MCF 10A (cell line): ENCODE measurements around the gene FTH1. TPM values are rescaled to one million over a fixed set of nuclear protein-coding genes. Genes with fewer than 3 reads are reported as not detected.
"Not testable (repeated sequence)": the region's sequence is repeated elsewhere in the genome, so short reads cannot be mapped to it uniquely, and the experiment has no call there.

Experiments used
- BruUV-seq: library from RNA; stranded (reverse); fragments of 400-500 nt; replicated peaks from 2 replicates; lab custom pipeline; 2021; lab: Mats Ljungman, UMichigan
- CTCF ChIA-PET: fragments of 300-600 bp; sonication (Branson Sonifier 250); formaldehyde crosslinking; extraction: SDS; loops from one replicate; lab custom pipeline; 2021; ENCODE audit warnings: antibody characterized with exemption, inconsistent platforms; lab: Yijun Ruan, JAX
- POLR2A ChIA-PET: fragments of 300-600, 350-650 bp; sonication (Branson Sonifier 250); formaldehyde crosslinking; extraction: SDS; loops from one replicate; lab custom pipeline; 2020; ENCODE audit warnings: antibody characterized with exemption, inconsistent platforms; lab: Yijun Ruan, JAX
- DNase-seq: peaks from one replicate; pipeline ENCODE4 v3.0.0-alpha.2; 2018; ENCODE audit not compliant: unreplicated experiment
- H3K27ac Mint-ChIP-seq: one replicate; pipeline ENCODE4 v1.8.0; 2022; ENCODE audit warnings: mild to moderate bottlenecking, low read depth, mixed read lengths; ENCODE audit not compliant: unreplicated experiment
- H3K27me3 Mint-ChIP-seq: one replicate; pipeline ENCODE4 v1.8.0; 2022; ENCODE audit warnings: mixed read lengths; ENCODE audit not compliant: insufficient read depth, unreplicated experiment
- H3K36me3 Mint-ChIP-seq: one replicate; pipeline ENCODE4 v1.8.0; 2022; ENCODE audit warnings: mild to moderate bottlenecking, moderate library complexity, mixed read lengths; ENCODE audit not compliant: insufficient read depth, unreplicated experiment
- H3K4me1 Mint-ChIP-seq: one replicate; pipeline ENCODE4 v1.8.0; 2022; ENCODE audit warnings: mixed read lengths; ENCODE audit not compliant: insufficient read depth, unreplicated experiment
- H3K4me3 Mint-ChIP-seq: one replicate; pipeline ENCODE4 v1.8.0; 2022; ENCODE audit warnings: mild to moderate bottlenecking, moderate library complexity, mixed read lengths; ENCODE audit not compliant: unreplicated experiment
- H3K9me3 Mint-ChIP-seq: one replicate; pipeline ENCODE4 v1.8.0; 2022; ENCODE audit warnings: mixed read lengths; ENCODE audit not compliant: unreplicated experiment
- intact Hi-C: fragments of 100-400 bp; cut with micrococcal nuclease; formaldehyde crosslinking; loops from 2 replicates; pipeline ENCODE4 v1.14.1; 2022
- total RNA-seq: library from RNA; stranded (reverse); gene quantifications from 2 replicates; pipeline ENCODE4 v1.2.3, GENCODE V29; 2022
- TF ChIP-seq, protein P1 (sequence below): fragments of 200-600 bp; IDR thresholded peaks from one replicate; pipeline ENCODE4 v1.8.0; 2022; ENCODE audit warnings: antibody characterized with exemption, mild to moderate bottlenecking; ENCODE audit not compliant: unreplicated experiment

Gene FTH1
- total RNA-seq, 1 experiment from 2014 or later: 8,367 TPM

DNA sequence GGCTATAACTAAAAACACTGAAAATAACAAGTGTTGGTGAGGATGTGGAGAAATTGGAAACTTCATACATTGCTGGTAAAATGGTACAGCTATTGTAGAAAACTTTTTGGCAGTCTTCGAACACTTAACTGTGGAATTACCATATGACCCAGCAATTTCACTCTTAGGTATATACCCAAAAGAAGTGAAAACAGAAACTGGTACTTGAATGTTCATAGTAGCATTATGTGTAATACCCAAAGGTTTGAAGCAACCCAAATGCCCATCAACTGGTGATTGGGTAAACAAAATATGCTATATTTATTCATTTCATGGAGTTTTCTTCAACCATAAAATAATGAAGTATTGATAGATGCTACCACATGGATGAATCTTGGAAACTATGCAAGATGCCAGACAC lies 40.8 kb upstream of the FTH1 start:
- Mint-ChIP-seq H3K4me3 (no peak overlapping the region), H3K36me3 (peaks cover 4% of the 10 kb centered on the region), H3K27me3 (no peaks in the 10 kb centered on the region), H3K9me3 (no peaks in the 10 kb centered on the region), H3K27ac (no peak overlapping the region), H3K4me1 (peaks cover 10% of the 10 kb centered on the region)
- BruUV-seq: no TSS peak
- TF ChIP-seq, protein P1, sequence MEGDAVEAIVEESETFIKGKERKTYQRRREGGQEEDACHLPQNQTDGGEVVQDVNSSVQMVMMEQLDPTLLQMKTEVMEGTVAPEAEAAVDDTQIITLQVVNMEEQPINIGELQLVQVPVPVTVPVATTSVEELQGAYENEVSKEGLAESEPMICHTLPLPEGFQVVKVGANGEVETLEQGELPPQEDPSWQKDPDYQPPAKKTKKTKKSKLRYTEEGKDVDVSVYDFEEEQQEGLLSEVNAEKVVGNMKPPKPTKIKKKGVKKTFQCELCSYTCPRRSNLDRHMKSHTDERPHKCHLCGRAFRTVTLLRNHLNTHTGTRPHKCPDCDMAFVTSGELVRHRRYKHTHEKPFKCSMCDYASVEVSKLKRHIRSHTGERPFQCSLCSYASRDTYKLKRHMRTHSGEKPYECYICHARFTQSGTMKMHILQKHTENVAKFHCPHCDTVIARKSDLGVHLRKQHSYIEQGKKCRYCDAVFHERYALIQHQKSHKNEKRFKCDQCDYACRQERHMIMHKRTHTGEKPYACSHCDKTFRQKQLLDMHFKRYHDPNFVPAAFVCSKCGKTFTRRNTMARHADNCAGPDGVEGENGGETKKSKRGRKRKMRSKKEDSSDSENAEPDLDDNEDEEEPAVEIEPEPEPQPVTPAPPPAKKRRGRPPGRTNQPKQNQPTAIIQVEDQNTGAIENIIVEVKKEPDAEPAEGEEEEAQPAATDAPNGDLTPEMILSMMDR: no peak
- DNase-seq: no peak
- intact Hi-C loops: no loop called here
- ChIA-PET CTCF (no interaction called here), POLR2A (interaction anchor here (7.1 kb wide), 1 partner anchor 39 kb away, joined by 298 read pairs; the partner anchor contains the start of gene FTH1)

GRCh38 chr11:62004473-62004872 lies 37.0 kb upstream of the FTH1 start:
- H3K27me3 Mint-ChIP-seq: no peaks in the 10 kb centered on the region
- peaks cover 1% of the 10 kb centered on the region for H3K9me3 Mint-ChIP-seq
- peaks cover 8% of the 10 kb centered on the region for H3K36me3 Mint-ChIP-seq
- DNase-seq: peak; percentile 54
- no peaks in the 10 kb centered on the region for H3K4me1 Mint-ChIP-seq
- H3K4me3 Mint-ChIP-seq: no peak overlapping the region
- intact Hi-C loops: no loop called here
- H3K27ac Mint-ChIP-seq: no peak overlapping the region
- TF ChIP-seq, protein P1: no peak
- POLR2A ChIA-PET: no interaction called here
- CTCF ChIA-PET: no interaction called here
- BruUV-seq: no TSS peak

DNA sequence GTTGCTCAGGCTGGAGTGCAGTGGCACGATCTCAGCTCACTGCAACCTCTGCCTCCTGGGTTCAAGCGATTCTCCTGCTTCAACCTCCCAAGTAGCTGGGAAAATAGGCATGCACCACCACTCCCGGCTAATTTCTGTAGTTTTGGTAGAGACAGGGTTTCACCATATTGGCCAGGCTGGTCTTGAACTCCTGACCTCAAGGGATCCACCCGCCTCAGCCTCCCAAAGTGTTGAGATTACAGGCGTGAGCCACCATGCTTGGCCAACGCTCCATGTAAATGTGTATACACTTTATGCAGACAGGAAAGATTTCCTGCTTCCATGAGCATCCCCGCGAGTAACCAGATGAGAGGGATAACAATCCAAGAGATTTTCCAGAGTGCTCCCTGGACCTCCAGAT lies 34.8 kb upstream of the FTH1 start:
- H3K4me3 Mint-ChIP-seq, H3K27me3 Mint-ChIP-seq, H3K27ac Mint-ChIP-seq, BruUV-seq, CTCF ChIA-PET, H3K9me3 Mint-ChIP-seq, H3K4me1 Mint-ChIP-seq, DNase-seq, intact Hi-C loops: not testable (repeated sequence)
- H3K36me3 Mint-ChIP-seq: peaks cover 24% of the 10 kb centered on the region
- POLR2A ChIA-PET: interaction anchor here (1.1 kb wide), 1 partner anchor 35 kb away, joined by 3 read pairs; the partner anchor contains the start of gene FTH1

DNA sequence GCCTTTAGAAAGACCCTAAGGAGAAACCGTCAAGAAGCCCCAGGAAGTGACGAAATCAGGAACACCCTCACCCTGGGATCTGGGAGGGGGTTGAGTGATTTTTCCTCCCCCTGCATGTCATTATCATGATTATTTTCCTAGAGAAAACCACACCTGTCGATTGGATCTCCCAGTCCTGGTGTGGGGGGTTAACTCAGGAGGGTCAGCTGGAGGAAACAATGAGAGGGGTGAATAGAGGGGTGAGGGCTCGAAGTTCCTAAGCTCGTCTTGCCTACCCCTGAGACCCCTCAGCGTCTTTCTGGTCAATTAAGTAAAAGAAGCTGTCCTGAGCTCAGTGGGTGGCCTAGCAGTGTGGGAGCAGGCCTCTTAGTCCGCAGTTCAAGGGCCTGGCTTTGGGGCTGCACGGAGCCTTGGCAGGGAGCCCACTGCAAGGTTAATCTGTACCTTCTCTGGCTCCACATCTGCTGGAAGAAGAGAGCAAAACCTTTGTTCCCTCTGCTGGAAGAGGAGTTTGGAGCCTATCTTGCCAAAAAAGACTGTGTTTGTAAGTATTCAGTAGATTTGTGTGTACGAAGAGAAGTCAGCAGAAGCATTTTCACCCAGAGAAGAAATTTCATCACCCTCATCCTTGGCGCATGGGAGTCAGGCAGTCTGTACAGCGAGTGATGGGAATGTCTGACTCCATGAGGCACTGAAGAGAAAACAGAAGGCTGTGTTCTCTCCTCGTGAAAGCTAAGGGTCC lies 34.2 kb upstream of the FTH1 start:
- Mint-ChIP-seq H3K36me3 (peaks cover 24% of the 10 kb centered on the region), H3K4me1 (peaks cover 6% of the 10 kb centered on the region), H3K27ac (no peak overlapping the region), H3K27me3 (no peaks in the 10 kb centered on the region), H3K9me3 (peaks cover 7% of the 10 kb centered on the region), H3K4me3 (no peak overlapping the region)
- DNase-seq: no peak
- ChIA-PET CTCF (no interaction called here), POLR2A (interaction anchor here (0.6 kb wide), 1 partner anchor 34 kb away, joined by 3 read pairs; no protein-coding TSS in a partner anchor)
- no TSS peak for BruUV-seq
- intact Hi-C loops: no loop called here
- TF ChIP-seq, protein P1: no peak
